Body of pancreas (tissue), 4 donors: ENCODE results near the gene COL7A1.

Source experiments
- POLR2A ChIP-seq, 3 donors: fragments of 450-650 bp; IDR thresholded peaks; one replicate each; pipeline ENCODE4 v1.6.1; 2016; ENCODE audit warnings: antibody characterized with exemption in 3 of 3, mild to moderate bottlenecking in 2 of 3
- TF ChIP-seq, protein P1 (sequence below), 7 experiments: fragments of 450-650 bp in 4 of 7; fragments of 200-600 bp in 3 of 7; sonication (generic) in 3 of 7; IDR thresholded peaks; one replicate each; pipeline ENCODE4 v1.5.1; 2016 to 2019; ENCODE audit warnings: antibody characterized with exemption in 7 of 7

DNA sequence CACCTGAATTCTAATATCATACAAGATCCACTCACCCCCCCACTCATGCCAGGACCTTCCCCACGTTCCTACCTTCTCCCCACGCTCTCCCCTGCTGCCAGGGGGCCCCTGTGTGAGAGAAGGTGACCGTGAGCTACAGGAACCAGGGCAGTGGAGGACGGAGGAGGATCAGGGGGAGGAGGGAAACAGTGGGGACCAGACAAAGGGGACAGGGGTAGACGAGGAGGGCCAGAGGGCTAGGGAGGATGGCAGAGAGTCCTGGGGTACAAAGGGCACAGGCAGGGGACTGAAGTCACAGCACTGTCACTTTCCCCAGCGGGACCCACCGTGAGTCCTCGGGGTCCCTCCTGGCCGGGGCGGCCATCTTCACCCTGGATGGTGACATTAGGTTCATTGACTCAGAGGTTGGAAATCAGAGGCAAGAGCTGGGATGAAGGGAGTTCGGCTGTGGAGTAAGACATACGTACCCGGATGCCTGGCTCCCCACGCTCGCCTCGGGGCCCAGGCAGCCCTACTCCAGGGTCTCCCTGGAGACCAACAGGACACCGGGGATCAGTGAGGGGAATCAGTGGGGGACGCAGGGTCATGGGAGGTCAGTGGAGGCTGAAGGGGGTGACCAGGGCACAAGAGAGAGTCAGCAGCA, 25.2 kb downstream of the COL7A1 start:
- TF ChIP-seq, protein P1, sequence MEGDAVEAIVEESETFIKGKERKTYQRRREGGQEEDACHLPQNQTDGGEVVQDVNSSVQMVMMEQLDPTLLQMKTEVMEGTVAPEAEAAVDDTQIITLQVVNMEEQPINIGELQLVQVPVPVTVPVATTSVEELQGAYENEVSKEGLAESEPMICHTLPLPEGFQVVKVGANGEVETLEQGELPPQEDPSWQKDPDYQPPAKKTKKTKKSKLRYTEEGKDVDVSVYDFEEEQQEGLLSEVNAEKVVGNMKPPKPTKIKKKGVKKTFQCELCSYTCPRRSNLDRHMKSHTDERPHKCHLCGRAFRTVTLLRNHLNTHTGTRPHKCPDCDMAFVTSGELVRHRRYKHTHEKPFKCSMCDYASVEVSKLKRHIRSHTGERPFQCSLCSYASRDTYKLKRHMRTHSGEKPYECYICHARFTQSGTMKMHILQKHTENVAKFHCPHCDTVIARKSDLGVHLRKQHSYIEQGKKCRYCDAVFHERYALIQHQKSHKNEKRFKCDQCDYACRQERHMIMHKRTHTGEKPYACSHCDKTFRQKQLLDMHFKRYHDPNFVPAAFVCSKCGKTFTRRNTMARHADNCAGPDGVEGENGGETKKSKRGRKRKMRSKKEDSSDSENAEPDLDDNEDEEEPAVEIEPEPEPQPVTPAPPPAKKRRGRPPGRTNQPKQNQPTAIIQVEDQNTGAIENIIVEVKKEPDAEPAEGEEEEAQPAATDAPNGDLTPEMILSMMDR (IDR thresholded peaks at IDR 0.05): no peak
- TF ChIP-seq POLR2A (IDR thresholded peaks at IDR 0.05): no peak
